SK-N-MC (cell line): ENCODE results near the gene PELI2.

Experiments
- EZH2 ChIP-seq: fragments of 200-600 bp; sonication (generic); IDR thresholded peaks from one replicate; pipeline ENCODE4 v1.6.1; 2017; ENCODE audit warnings: antibody characterized with exemption
- FOXP2 ChIP-seq: optimal IDR thresholded peaks from 2 replicates; pipeline ENCODE3; 2011; ENCODE audit warnings: mild to moderate bottlenecking, moderate library complexity; ENCODE audit not compliant: insufficient read depth; ENCODE audit errors: extremely low read length, control extremely low read depth
- POLR2AphosphoS5 ChIP-seq: IDR thresholded peaks from 2 replicates; pipeline ENCODE4 v1.6.1; 2012; ENCODE audit warnings: mild to moderate bottlenecking, low read depth, low read length, borderline replicate concordance

- TF ChIP-seq POLR2AphosphoS5: no peak
- TF ChIP-seq EZH2: no peak
- TF ChIP-seq FOXP2: no peak
Measured at GRCh38 chr14:56276108-56276507, 157.9 kb downstream of the PELI2 start.
